T-helper 2 cell treated with Interferon-gamma antibody and Interleukin-4, amounts not matched to agents 5 μg/mL and 100 μg/mL, for 36 hours (primary cell): ENCODE data around the gene ALK.
"Not testable (repeated sequence)": the region's sequence is repeated elsewhere in the genome, so short reads cannot be mapped to it uniquely, and the experiment has no call there.

Source experiments
- DNase-seq: peaks from one replicate; pipeline ENCODE4 v3.0.0; 2021; ENCODE audit warnings: low spot score
- H3K27ac Mint-ChIP-seq: one replicate; pipeline ENCODE4 v1.8.0; 2021; ENCODE audit warnings: mild to moderate bottlenecking, mixed read lengths
- H3K27me3 Mint-ChIP-seq: one replicate; pipeline ENCODE4 v1.8.0; 2021; ENCODE audit warnings: low read depth, mixed read lengths
- H3K36me3 Mint-ChIP-seq: one replicate; pipeline ENCODE4 v1.8.0; 2021; ENCODE audit warnings: low read depth, mixed read lengths
- H3K4me1 Mint-ChIP-seq: one replicate; pipeline ENCODE4 v1.8.0; 2021; ENCODE audit warnings: low read depth, mixed read lengths
- H3K4me3 Mint-ChIP-seq: one replicate; pipeline ENCODE4 v1.8.0; 2022; ENCODE audit warnings: mild to moderate bottlenecking, moderate library complexity, mixed read lengths
- H3K9me3 Mint-ChIP-seq: one replicate; pipeline ENCODE4 v1.8.0; 2021; ENCODE audit warnings: mixed read lengths

Gene ALK

DNA sequence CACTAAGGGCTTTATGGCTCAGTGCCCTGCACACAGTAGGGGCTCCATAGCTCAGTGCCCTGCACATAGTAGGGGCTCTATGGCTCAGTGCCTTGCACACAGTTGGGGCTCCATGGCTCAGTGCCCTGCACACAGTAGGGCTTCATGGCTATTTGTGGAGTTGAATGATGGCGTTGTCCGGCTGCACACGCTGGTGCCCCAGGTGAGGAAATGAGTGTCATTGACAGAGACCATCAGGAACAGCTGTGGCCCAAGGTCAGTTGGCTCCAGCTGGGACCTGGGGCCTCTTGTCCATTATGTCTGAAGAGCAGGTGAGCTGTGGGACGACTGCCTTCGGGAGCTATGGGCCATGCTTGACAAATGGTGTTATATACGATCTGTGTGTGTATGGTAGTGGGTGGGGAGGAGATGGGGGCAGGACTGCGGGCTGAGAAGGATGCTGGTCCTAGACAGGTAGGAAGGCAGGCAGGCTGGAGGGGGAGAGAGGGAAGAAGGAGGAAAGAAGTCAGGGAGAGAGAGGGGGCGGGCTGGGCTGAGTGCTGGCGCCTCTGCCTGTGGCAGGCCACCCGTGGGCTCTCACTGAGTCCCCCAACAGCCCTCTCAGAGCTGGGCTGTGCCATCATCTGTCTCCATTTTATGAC, 675.5 kb downstream of the ALK start:
- Mint-ChIP-seq H3K27me3 (no peaks in the 10 kb centered on the region), H3K4me1 (no peaks in the 10 kb centered on the region), H3K27ac (no peak overlapping the region), H3K4me3 (no peak overlapping the region), H3K36me3 (no peaks in the 10 kb centered on the region), H3K9me3 (no peaks in the 10 kb centered on the region)
- no peak for DNase-seq

GRCh38 chr2:29245035-29245741, 676.2 kb downstream of the ALK start:
- not testable (repeated sequence) for H3K4me3 Mint-ChIP-seq

GRCh38 chr2:29242621-29243375, 678.6 kb downstream of the ALK start:
- Mint-ChIP-seq H3K4me3 (no peak overlapping the region), H3K27me3 (no peaks in the 10 kb centered on the region), H3K9me3 (no peaks in the 10 kb centered on the region), H3K27ac (no peak overlapping the region), H3K4me1 (no peaks in the 10 kb centered on the region), H3K36me3 (no peaks in the 10 kb centered on the region)
- DNase-seq = no peak

More at GRCh38 chr2:29245035-29245741, 676.2 kb downstream of the ALK start:
- H3K27ac Mint-ChIP-seq, H3K36me3 Mint-ChIP-seq, H3K9me3 Mint-ChIP-seq, H3K4me1 Mint-ChIP-seq, H3K27me3 Mint-ChIP-seq, DNase-seq: not testable (repeated sequence)

- Mint-ChIP-seq H3K4me1 (no peaks in the 10 kb centered on the region), H3K36me3 (no peaks in the 10 kb centered on the region), H3K9me3 (no peaks in the 10 kb centered on the region), H3K4me3 (no peak overlapping the region), H3K27me3 (no peaks in the 10 kb centered on the region), H3K27ac (no peak overlapping the region)
- no peak for DNase-seq
Measured at GRCh38 chr2:29241955-29242565, 679.3 kb downstream of the ALK start.

- no peaks in the 10 kb centered on the region for H3K9me3 Mint-ChIP-seq
- DNase-seq = no peak
- H3K36me3 Mint-ChIP-seq = no peaks in the 10 kb centered on the region
- H3K27me3 Mint-ChIP-seq = no peaks in the 10 kb centered on the region
- no peaks in the 10 kb centered on the region for H3K4me1 Mint-ChIP-seq
- no peak overlapping the region for H3K4me3 Mint-ChIP-seq
- no peak overlapping the region for H3K27ac Mint-ChIP-seq
Measured at GRCh38 chr2:29241341-29241740, 680.0 kb downstream of the ALK start.

- Mint-ChIP-seq H3K36me3 (no peaks in the 10 kb centered on the region), H3K27ac (no peak overlapping the region), H3K4me1 (no peaks in the 10 kb centered on the region), H3K4me3 (no peak overlapping the region), H3K9me3 (no peaks in the 10 kb centered on the region), H3K27me3 (no peaks in the 10 kb centered on the region)
- DNase-seq = no peak
Measured at GRCh38 chr2:29240601-29241000, 680.8 kb downstream of the ALK start.

DNA sequence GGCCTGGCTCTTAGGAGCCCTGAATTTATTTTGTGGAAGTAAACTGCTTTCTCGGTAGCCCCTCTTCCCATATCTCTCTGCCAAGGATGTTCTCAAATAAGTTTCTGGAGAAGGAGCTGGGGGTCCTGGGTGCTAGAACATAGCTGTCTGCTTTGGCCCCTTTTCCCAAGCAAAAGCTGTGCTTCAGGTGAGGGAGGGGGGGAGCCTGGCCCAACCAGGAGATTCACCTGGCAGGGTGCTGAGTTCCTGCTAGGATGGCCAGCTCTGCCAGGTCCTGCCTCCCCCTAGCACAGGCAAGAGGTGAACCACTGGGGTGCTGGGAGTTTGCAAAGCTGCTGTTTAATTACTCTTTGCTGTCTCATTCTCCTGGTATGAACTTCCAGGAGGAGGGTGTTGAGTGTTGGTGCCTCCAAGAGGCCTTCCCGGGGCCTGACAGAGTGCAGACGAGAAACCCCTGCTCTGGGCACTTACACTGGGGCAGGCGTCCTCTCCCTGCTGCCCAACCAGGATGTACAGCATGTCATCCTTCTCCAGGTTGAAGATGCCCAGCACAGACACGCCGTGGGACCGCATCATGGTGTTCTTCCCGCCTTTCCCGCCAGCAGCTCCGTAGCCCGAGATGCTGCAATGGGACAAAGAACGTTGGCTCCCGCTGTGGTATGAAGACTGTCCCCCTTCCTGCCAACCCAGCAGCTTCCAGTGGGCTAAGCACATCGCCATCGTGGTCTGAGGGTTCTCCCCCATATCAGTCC, 682.0 kb downstream of the ALK start:
- no peak for DNase-seq
- H3K4me3 Mint-ChIP-seq = no peak overlapping the region
- H3K27me3 Mint-ChIP-seq = no peaks in the 10 kb centered on the region

GRCh38 chr2:29238497-29238896, 682.9 kb downstream of the ALK start:
- Mint-ChIP-seq H3K4me1 (no peaks in the 10 kb centered on the region), H3K27ac (no peak overlapping the region), H3K4me3 (no peak overlapping the region), H3K27me3 (no peaks in the 10 kb centered on the region), H3K9me3 (no peaks in the 10 kb centered on the region), H3K36me3 (no peaks in the 10 kb centered on the region)
- no peak for DNase-seq

More for the DNA sequence above, 682.0 kb downstream of the ALK start:
- no peaks in the 10 kb centered on the region for H3K36me3 Mint-ChIP-seq
- H3K27ac Mint-ChIP-seq = no peak overlapping the region
- no peaks in the 10 kb centered on the region for H3K9me3 Mint-ChIP-seq
- H3K4me1 Mint-ChIP-seq = no peaks in the 10 kb centered on the region

DNA sequence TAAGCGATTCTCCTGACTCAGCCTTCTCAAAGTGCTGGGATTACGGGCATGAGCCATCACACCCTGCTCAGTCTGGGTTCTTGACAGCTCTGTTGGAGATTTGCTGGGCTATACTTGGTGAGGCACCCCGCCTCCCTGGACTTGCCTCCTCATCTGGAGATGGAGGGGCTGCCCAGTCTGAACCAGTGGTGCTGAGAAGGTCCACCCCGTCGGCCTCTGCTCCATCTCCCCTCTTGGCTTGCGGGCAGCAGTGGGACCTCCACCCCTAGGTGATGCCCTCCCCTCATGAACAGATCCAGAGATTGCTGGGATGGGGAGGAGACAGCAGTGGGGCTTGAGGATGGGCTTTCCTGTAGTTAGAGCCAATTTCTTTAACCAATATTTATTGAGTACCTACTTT, 685.3 kb downstream of the ALK start:
- Mint-ChIP-seq H3K27me3 (no peaks in the 10 kb centered on the region), H3K4me3 (no peak overlapping the region), H3K36me3 (no peaks in the 10 kb centered on the region), H3K9me3 (no peaks in the 10 kb centered on the region), H3K27ac (no peak overlapping the region), H3K4me1 (no peaks in the 10 kb centered on the region)
- no peak for DNase-seq

- Mint-ChIP-seq H3K27me3 (no peaks in the 10 kb centered on the region), H3K27ac (no peak overlapping the region), H3K4me3 (no peak overlapping the region), H3K36me3 (no peaks in the 10 kb centered on the region), H3K4me1 (no peaks in the 10 kb centered on the region), H3K9me3 (no peaks in the 10 kb centered on the region)
- no peak for DNase-seq
Measured at GRCh38 chr2:29235411-29235810, 686.0 kb downstream of the ALK start.

DNA sequence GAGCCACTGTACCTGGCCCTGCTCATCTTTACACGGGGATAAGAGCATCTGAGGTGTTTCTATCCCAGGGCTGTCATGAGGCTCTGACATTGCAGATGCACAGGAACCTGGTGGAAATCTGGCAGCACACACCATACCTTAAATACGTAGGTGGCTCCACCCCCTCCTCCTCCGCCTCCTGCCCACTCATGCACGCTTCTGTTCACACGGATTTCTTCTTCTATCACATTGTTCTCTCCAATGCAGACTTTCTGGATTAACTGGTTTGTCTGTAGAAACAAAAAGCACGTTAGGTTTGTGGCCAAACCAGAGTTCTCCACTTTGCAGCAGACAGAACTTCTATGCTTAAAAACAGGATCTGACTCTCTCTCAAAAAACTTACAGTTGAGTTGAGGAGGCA, 688.0 kb downstream of the ALK start:
- H3K36me3 Mint-ChIP-seq = no peaks in the 10 kb centered on the region

DNA sequence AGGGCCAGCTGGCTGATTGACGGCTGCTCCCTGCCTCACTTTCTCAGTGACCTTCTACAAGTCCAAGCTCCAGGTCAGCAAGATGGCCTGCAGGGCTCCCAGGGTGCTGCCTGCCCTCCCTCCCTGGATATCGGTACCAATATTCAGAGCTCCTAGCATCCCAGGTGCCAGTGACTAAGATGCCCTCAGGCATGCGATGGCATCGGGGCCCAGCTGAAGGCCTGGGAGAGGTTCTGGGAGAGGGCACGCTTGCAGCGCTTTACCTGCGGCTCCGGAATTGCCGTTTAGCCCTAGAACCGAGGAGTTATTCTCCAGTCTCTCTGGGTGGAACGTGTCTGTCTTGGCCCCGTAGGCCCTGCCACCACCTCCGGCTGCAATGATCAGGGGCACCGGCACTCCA, 689.3 kb downstream of the ALK start:
- H3K9me3 Mint-ChIP-seq = no peaks in the 10 kb centered on the region
- no peaks in the 10 kb centered on the region for H3K4me1 Mint-ChIP-seq
- no peak overlapping the region for H3K4me3 Mint-ChIP-seq
- H3K27ac Mint-ChIP-seq = no peak overlapping the region
- H3K27me3 Mint-ChIP-seq = no peaks in the 10 kb centered on the region
- no peaks in the 10 kb centered on the region for H3K36me3 Mint-ChIP-seq
- DNase-seq = no peak

More for the DNA sequence above, 688.0 kb downstream of the ALK start:
- Mint-ChIP-seq H3K9me3 (no peaks in the 10 kb centered on the region), H3K4me3 (no peak overlapping the region), H3K27me3 (no peaks in the 10 kb centered on the region), H3K4me1 (no peaks in the 10 kb centered on the region), H3K27ac (no peak overlapping the region)
- DNase-seq = no peak

- no peaks in the 10 kb centered on the region for H3K27me3 Mint-ChIP-seq
- no peaks in the 10 kb centered on the region for H3K9me3 Mint-ChIP-seq
- no peak overlapping the region for H3K4me3 Mint-ChIP-seq
- no peaks in the 10 kb centered on the region for H3K4me1 Mint-ChIP-seq
- H3K27ac Mint-ChIP-seq = no peak overlapping the region
- no peaks in the 10 kb centered on the region for H3K36me3 Mint-ChIP-seq
- DNase-seq = no peak
Measured at GRCh38 chr2:29229640-29230039, 691.7 kb downstream of the ALK start.
